HG03378 (cell line): ENCODE measurements around the gene ANKS1B.
"Not testable (repeated sequence)": the region's sequence is repeated elsewhere in the genome, so short reads cannot be mapped to it uniquely, and the experiment has no call there.

Source experiments
- ATAC-seq: cut with Tn5 transposase; IDR thresholded peaks from one replicate; pipeline ENCODE4 v1.9.1; 2021; ENCODE audit warnings: mild to moderate bottlenecking, moderate library complexity; ENCODE audit not compliant: unreplicated experiment

Gene ANKS1B

DNA sequence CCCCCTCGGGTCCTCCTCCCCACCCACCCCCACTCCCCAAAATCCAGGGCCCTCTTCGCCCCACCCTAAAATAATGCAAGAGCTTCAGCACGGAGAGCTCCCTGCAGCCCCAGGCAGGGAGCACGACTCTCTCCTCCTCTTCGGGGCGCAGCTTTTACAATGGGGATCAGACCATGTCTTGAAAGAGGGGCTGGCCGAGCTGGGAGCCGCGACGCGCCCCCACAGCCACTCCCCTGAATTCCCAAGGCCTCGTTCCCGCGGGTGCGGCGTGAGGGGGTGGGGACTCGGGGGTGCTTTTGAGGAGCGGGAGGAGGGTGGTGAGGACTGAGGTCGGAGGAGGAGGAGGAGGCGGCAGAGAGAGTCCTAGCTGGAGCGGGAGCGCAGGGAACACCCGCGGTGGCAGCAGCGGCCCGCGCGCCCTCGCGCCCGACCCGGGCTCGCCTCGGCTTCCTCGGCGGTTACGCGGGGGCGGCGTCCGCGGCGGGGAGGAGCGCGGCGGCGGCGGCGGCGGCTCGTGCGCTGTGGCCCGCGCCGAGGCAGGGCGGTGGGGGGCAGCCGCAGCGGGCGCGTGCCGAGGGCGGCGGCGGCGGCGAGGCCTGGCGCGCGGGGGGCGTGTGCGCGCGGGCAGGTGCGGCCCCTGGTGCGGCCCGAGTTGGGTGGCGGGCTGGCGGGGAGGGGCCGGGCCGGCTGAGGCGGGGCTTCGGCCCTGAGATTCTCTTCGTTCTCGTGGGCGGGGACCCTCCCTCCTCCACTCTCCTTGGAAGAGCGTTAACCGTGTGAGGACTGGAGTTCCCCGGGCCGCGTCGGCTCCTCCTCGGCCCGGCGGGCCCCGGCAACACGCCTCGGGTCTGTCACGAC lies at the start of gene ANKS1B:
Gene ANKS1B, minus strand, starts transcription at position 666 of the 858 bp plus-strand sequence. CDS start 699 bp downstream, outside the sequence.
- ATAC-seq = no peak

DNA sequence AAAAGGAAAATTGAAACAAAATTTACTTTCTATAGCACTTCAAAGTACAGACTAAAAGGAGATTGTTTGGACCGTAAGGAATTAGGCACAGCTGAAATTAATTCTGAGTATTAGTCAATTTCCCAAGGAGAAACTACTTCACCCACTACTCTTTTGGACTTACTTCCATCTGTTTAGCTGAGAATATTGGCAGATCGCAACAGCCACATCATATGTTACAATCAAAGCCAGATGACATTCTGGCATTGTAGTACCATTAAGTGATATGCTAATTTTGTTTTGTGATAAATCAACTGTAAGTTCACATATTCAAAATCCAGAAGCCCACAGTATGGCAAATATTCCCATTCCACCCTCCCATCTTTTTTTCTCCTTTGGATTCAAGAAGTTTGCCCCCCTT lies 47.1 kb upstream of the ANKS1B start:
- no peak for ATAC-seq

DNA sequence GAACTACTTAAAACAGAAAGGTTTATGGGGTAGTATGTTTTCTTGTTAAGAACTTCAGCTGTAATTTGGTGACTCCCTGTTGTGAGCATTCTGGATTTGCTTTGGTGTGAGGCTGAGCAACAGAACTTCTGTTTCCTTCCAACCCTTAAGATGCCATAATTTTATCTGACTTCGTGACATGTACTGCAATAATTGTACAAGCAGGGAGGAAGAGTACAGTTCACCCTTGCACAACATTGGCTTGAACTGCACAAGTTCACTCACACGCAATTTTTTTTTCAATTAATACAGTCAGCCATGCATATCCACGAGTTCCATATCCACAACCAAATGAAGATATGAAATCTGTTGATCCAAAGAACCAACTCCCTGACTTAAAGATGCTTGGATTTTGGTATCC lies 42.9 kb upstream of the ANKS1B start:
- ATAC-seq = no peak

DNA sequence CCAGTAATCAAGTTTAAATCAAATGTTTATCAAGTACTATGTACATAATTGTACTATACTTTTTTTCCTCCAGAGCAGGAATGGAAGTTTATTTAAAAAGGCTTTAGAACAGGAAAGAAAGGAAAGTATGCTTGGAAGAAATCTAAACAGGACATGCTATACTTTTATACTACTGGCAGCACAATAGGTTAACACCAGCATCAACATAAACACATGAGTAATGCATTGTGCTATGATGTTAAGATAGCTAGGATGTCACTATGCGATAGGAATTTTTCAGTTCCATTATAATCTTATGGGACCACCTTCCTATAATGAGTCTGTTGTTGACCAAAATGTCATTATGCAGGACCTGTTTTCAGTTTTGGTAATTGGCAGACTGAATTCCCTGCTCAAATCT lies 41.5 kb upstream of the ANKS1B start:
- no peak for ATAC-seq

DNA sequence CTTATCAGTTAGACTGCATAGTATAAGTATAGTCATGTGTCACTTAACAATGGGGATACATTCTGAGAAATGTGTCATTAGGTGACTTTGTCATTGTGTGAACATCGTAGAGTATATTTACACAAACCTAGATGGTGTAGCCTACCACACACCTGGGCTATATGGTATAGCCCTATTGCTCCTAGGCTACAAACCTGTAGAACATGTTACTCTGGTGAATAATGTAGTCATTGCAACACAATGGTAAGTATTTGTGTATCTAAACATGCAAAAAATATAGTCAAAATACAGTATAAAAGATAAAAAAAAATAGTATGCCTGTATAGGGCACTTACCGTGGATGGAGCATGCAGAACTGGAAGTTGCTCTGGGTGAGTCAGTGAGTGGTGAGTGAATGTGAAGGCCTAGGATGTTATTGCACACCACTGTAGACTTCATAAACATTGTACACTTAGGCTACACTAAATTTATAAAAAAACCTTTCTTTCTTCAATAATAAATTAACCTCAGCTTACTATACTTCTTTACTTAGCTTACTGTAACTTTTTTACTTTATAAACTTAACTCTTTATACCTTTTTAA lies 40.3 kb upstream of the ANKS1B start:
- ATAC-seq = no peak

DNA sequence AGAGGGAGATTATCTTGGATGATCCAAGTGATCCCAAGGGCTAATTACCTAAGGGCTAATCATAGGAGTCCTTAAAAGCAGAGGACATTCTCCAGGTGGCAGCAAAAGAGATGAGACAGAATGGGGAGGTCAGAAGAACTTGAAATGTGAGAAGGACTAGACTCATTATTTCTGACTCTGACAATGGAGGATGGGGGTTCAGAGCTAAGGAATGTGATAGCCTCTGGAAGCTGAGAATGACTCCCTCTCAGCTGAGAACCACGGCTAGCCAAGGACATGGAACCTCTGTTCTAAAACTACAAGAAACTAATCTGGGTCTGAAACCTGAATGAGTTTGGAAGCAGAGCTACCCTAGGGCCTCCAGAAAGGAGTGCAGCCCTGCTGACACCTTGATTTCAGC lies 35.6 kb upstream of the ANKS1B start:
- ATAC-seq = no peak

DNA sequence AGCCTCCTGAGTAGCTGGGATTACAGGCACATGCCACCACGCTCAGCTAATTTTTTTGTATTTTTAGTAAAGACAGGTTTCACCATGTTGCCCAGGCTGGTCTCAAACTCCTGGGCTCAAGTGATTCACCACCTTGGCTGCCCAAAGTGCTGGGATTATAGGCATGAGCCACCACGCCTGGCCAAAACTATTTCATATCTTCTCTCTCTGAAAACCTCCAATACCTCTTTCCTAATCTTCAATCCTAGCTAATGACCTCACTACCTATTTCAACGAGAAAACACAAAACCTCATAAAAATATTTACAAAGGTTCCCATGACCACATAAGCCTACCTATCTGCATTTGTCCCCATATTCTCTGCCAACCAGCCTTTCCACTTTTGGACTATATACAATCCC lies 32.3 kb upstream of the ANKS1B start:
- ATAC-seq = no peak

DNA sequence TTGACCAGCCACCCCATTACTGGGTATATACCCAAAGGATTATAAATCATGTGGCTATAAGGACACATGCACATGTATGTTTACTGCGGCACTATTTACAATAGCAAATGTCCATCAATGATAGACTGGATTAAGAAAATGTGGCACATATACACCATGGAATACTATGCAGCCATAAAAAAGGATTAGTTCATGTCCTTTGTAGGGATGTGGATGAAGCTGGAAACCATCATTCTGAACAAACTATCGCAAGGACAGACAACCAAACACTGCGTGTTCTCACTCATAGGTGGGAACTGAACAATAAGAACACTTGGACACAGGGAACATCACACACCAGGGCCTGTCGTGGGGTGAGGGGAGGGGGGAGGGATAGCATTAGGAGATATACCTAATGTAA lies 31.6 kb upstream of the ANKS1B start:
- ATAC-seq = not testable (repeated sequence)

DNA sequence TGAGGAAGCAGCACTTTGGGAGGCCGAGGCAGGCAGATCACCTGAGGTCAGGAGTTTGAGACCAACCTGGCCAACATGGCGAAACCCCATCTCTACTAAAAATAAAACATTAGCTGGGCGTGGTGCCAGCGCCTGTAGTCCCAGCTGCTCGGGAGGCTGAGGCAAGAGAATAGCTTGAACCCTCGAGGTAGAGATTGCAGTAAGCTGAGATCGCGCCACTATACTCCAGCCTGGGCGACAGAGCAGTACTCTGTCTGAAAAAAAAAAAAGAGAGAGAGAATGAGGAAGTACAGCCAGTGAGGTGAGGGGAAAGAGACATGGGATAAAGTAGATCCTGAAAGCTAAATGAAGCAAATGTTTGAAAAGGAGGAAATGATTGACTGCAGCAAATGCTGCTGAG lies 21.1 kb upstream of the ANKS1B start:
- not testable (repeated sequence) for ATAC-seq

DNA sequence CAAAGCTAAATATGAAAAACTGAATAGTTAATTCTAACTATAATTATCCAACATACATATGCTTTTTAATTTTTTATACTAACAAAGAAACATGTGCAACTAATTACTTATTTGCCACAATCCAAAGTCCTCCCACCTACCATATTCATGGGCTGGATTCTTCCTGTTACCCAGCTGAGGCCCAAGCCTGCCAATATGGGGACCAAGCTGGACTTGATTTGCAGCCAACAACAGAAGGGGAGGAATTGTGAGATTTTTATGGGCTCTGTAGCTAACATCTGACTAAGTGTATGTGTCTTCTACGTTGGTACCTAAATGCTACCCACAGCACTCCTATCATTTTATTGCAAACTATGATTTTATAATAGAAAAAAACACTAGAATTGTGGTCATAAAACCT lies 13.1 kb upstream of the ANKS1B start:
- ATAC-seq = no peak

DNA sequence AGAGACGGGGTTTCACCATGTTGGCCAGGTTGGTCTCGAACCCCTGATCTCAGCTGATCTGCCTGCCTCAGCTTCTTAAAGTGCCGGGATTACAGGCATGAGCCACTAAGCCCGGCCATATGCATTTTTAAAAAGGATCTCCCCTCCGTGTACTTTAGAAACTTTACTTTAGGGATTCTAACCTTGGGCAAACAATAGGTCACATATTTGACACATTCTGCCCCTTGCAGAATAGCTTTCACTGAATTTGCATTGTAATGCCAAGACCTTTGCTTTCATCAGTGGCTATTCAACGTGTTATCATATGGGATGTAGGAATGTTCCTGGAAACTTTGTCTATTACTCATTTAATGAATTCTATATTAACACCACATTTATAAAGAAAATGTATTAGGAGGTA lies 11.4 kb upstream of the ANKS1B start:
- no peak for ATAC-seq

DNA sequence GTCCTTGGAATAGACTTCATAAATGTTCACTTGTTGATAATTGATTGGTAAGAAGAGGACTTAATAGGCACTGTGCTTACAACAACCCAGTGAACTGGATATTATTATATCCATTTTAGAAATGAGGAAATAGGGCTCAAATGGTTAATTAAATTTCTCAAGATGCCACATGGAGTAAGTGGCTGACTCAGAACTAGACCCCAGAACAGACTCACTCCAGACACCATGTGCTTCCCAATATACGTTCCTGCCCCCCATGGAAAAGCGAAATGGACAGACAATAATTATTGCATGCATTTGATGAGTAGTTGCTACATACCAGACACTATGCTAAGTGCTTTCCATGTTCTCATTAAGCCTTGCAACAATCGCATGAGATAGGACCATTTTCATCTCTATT lies 895 bp upstream of the ANKS1B start:
- no peak for ATAC-seq

DNA sequence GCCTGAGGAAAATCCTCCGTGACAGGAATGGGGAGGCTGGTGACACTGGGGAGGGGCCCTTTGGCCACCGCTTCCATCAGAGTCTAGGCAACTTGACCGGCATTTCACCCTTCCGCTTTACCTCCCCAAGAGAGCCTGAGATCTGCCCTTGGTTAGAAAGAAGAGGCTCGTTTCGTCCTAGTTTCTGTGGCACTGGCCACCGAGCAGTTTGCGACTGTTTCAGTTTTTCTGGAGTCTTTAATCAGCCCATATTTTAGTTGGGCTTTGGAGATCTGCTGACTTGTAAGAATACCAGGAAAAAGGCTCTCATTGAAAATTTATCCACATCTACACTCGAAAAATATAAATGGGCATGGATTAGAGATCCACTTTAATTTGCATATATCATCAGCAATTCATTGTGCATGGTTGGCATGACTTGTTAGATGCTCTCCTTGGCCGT lies 414 bp upstream of the ANKS1B start:
- ATAC-seq = no peak

DNA sequence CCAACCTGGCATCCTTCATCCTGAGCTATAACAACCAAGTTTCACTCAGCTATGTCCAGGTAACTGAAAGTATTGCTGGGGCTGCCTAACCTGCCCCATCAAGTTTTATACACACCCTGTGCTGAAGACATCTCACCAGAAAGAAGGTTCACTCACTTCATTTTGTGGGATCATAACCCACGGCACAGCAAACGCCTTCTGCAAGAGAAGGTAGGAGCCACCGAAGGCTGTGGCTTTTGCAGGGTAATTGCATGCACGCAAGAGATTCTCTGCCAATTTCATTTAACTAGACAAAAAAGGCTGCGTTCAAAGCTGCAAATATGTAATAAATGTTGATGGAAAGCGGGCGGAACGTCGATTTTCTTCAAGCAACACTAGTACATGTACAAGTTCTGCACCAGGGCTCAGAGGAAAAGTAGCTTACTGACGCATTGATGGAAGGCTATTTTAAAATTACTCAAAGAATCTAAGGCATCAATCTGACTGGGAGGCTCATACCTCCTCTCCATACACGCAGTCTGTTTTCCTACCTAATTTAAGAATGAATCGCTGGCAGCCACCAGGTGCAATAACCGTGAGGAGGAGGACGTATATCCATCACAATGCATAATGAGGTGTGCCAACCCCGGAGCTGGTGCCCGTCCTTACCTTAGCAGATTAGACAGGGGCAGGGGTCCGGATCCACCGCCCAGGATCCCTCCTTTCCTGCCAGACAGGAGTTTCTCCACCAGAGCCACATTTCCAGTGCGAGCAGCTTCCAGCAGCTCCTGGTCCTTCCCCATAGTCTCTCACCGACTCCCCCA lies 1.1 kb downstream of the ANKS1B start:
- ATAC-seq = no peak

DNA sequence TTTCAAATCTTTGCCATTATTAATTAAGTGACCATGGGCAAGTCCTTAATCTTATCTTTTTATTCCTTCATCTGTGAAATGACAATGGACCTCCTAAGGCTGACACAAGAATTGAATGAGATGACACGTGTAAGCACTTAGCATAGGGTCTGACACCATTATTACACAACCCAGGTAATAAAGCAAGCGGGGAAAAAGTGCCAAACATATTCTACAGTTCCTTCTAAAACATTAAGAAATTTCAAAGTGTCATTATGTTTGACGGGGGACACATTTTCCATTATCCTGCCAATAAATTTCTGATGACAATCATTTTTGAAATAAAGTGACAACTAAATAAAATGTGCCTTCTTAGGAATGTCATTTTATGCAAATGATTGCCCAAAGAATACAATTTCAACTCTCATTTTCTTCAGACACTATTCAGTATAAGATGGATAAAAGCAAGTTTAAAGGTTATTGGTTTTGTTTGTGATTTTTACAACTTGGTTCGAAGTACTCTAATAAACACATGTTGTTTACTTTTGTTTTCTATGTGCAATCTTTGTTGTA lies 3.0 kb downstream of the ANKS1B start:
- ATAC-seq = no peak

DNA sequence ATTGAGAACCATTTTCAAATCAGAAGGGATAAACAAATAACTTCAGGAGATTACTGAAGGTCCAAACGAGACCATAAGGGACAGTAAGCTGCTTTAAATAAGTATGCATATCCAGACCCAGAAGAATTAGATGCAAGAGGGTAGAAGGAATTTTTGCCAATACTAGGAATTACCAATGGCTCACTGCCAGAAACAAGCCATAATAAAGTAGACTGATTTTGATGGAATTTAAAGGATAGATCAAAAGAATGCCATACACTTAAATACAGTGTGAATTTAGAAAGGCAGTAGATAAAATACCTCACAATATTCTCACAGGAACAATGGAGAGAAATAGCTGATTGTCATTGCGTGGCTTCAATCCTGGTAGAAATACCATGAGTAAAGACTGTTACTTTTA lies 5.3 kb downstream of the ANKS1B start:
- ATAC-seq = no peak

DNA sequence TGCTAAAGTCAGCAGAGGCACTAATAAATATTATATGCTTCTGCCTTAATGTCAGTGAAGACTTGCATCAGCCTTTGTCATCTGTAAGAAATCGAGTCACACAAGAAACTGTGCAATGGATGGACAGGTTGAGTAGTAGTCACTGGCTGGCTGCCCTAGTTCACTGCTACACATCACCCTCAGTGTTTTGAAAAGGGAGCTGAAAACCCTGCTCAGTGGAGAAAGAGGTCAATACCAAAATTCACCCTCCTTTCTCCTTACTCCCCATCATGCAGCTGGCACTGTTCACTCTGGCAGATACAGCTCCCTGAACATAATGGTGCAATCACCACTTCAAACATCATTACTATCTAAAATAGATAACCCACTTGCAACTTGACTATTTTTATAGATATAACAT lies 6.6 kb downstream of the ANKS1B start:
- no peak for ATAC-seq

DNA sequence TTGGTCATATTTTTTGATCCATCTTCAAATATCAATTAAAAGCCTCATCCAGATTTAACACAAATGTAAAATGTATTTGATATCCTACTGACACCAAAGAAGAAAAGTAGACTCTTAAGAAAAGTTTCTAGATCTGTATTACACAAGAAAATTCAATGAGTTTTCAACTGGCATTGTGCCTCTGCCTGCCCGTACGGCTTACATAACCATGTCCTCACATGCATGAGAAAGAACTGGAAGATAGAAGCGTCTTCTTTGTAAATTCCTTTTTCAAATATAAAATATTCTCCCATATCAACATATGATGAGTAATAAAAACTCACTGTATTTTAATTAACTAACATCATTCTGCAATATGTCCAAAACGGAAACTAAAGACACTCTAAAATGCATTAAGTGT lies 7.2 kb downstream of the ANKS1B start:
- no peak for ATAC-seq

DNA sequence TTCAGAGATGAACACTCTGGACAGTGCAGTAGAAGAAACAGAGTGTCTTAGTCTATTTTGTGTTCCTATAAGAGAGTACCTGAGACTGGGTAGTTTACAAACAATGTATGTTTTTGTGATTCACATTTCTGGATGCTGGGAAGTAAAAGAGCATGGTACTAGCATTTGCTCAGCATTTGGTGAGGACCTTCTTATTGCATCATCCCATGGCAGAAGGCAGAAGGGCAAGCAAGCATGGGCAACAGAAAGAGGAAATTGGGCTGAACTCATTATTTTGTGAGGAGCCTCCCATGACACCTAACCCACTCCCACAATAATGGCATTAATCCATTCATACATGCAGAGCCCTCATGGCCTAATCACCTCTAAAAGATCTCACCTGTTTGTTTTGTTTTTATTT lies 8.0 kb downstream of the ANKS1B start:
- ATAC-seq = no peak

DNA sequence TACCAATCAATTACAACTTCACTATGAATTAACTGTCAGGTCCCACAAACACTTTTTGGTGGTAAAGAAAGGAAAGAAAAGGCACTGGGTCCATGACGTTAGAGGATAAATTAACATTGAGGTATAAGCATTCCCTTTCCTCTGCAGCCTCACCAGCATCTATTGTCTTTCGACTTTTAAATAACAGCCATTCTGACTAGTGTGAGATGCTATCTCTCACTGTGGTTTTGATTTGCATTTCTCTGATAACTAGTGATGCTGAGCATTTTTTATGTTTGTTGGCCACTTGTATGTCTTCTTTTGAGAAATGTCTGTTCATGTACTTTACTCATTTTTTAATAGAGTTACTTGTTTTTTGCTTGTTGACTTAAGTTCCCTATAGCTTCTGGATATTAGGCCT lies 9.4 kb downstream of the ANKS1B start:
- ATAC-seq = no peak

DNA sequence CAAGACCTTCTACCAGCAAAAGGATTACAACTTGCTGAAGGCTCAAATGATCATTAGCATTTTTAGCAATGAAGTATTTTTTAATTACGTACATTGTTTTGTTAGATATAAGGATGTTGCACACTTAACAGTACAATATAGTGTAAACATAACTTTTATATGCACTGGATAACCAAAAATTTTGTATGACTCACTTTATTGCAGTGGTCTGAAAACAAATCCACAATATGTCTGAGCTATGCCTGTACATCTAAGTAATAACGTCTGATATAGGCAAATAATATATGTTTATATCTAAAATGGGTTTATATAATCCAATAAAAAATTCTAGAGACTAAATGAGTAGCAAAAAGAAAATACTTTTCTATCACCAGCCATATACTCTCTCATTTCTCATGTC lies 10.6 kb downstream of the ANKS1B start:
- no peak for ATAC-seq
